NCI-H526 (cell line): Measurements from ENCODE around the gene ZNF646.

Experiments used
- DNase-seq, 2 experiments: peaks; one replicate each; lab custom pipeline; 2025; lab: John Stamatoyannopoulos, UW

The ZNF646 gene

DNA sequence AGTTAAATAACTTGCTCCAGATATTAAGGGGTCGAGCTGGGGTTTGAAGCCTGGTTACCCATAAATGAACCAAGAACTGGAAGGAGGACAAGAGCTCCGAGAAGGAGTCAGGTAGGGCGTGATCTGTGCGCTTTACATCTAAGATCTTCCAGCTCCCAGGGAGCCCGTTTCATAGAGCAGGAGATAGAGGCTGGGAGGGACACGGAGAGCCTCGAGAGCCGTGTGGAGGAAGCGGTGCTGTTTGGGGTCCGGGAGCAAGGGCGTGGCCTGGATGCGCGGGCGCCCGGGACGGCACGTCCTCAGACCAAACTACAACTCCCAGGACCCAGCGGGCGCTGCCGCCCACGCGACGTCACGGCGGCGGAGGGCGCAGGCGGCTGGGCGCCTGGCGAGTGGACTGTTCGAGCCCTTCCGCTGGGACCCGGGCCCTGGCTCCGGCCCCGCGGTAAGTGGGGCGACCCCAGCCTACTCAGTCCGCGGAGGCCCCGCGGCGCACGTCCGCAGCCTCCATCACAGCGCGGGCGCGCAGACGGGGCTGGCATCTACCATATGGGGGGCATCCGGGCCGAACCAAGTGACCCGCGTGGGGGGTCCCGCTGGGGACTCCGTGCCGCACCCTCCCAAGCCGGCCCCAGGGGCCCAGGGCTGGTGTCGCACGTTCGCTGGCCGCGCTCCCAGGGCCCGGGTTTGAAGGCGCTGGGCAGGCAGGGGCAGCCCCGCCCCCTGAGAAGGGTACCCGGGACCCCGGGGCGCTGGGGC is 34.0 kb downstream of the ZNF646 start, which contains the start of gene BCKDK:
TSS of gene BCKDK (plus strand) at position 352 of the 759 bp plus-strand sequence. CDS start 838 bp downstream, outside the sequence.
- peak; percentile 27 to 86 for DNase-seq

DNA sequence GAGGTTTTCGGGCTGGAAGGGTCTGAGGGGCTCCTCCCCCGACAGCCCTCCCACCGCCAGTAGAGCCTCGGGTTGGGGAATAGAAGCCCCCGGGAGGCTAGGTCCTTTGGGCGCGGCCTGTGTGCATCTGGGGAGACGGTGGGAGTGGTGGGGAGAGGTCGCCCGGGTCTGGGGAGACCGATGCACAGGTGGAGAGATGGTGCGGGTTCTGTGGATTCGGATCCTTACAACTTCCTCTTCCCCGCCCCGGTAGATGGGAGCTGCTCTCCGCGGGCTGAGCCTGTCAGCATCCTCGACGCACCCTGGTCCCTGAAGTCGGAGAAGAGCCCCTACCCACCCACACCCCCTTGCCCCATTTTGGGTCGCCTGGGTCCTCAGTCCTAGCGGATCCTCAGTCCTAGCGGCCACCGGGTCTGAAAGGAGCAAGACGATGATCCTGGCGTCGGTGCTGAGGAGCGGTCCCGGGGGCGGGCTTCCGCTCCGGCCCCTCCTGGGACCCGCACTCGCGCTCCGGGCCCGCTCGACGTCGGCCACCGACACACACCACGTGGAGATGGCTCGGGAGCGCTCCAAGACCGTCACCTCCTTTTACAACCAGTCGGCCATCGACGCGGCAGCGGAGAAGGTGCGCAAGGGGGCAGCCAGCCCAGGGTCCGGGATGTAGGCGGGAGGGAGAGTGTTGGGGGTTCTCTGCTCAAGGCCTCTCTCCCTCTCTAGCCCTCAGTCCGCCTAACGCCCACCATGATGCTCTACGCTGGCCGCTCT is 34.8 kb downstream of the ZNF646 start:
- DNase-seq = no peak

DNA sequence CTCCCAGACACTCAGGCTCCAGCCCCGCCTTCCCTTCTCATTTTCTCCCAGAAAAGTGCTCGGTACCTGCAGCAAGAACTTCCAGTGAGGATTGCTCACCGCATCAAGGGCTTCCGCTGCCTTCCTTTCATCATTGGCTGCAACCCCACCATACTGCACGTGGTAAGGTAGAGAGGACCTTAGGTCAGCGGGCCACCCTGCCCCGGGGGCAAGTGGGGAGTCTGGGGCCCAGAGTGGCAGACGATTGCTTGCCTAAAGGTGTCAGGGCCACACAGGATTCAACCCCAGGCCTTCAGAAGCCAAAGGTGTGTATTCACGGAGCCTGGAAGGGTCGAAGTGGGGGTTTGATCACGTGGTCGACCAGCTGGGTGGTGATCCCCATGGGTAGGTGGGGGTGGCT is 35.4 kb downstream of the ZNF646 start:
- DNase-seq = no peak

GRCh38 chr16:31110106-31111034 is 36.1 kb downstream of the ZNF646 start:
- no peak for DNase-seq

- DNase-seq = no peak
These were observed 37.8 kb downstream of the ZNF646 start for GRCh38 chr16:31111881-31112466.

GRCh38 chr16:31112711-31113110 is 38.5 kb downstream of the ZNF646 start:
- DNase-seq = no peak

- DNase-seq = no peak
These were observed 39.2 kb downstream of the ZNF646 start for GRCh38 chr16:31113121-31114120.

GRCh38 chr16:31114468-31114867 is 40.2 kb downstream of the ZNF646 start:
- DNase-seq = no peak

GRCh38 chr16:31117384-31118222 is 43.4 kb downstream of the ZNF646 start, which contains the start of gene KAT8:
KAT8 (plus strand) TSS chr16:31117664; CDS start chr16:31117682, 18 bp downstream.
- DNase-seq = peak; percentile 97 to 99

- no peak for DNase-seq
These were observed 44.3 kb downstream of the ZNF646 start for GRCh38 chr16:31118223-31119155.

DNA sequence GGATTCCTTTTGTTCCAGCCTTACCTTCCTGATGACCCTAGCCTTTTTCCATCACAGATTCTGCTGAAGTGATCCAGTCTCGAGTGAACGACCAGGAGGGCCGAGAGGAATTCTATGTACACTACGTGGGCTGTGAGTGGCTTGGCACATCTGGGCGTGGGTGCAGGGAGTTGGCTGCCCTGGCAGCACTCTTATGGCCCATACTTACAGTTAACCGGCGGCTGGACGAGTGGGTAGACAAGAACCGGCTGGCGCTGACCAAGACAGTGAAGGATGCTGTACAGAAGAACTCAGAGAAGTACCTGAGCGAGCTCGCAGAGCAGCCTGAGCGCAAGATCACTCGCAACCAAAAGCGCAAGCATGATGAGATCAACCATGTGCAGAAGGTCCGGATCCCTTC is 45.9 kb downstream of the ZNF646 start:
- DNase-seq = no peak

GRCh38 chr16:31125844-31126243 is 51.6 kb downstream of the ZNF646 start:
- no peak for DNase-seq

- no peak for DNase-seq
These were observed 53.0 kb downstream of the ZNF646 start for GRCh38 chr16:31127182-31127581.

- no peak for DNase-seq
These were observed 54.7 kb downstream of the ZNF646 start for GRCh38 chr16:31128711-31129567.

- DNase-seq = no peak
These were observed 55.5 kb downstream of the ZNF646 start for GRCh38 chr16:31129568-31130335.

GRCh38 chr16:31130336-31130891 is 56.2 kb downstream of the ZNF646 start:
- DNase-seq = no peak
